DND-41 (cell line): ENCODE measurements around the gene SIL1.

ENCODE experiments used
- EZH2 ChIP-seq: IDR thresholded peaks from 3 replicates; pipeline ENCODE4 v1.6.1; 2012; ENCODE audit warnings: borderline replicate concordance, low read depth, mild to moderate bottlenecking, moderate library complexity, low read length, inconsistent platforms; ENCODE audit not compliant: severe bottlenecking
- TF ChIP-seq, protein P1 (sequence below): IDR thresholded peaks from 2 replicates; pipeline ENCODE4 v1.5.1; 2012; ENCODE audit warnings: borderline replicate concordance, low read length, moderate library complexity, mild to moderate bottlenecking; ENCODE audit not compliant: poor library complexity, severe bottlenecking; ENCODE audit errors: extremely low read depth

- TF ChIP-seq, protein P1, sequence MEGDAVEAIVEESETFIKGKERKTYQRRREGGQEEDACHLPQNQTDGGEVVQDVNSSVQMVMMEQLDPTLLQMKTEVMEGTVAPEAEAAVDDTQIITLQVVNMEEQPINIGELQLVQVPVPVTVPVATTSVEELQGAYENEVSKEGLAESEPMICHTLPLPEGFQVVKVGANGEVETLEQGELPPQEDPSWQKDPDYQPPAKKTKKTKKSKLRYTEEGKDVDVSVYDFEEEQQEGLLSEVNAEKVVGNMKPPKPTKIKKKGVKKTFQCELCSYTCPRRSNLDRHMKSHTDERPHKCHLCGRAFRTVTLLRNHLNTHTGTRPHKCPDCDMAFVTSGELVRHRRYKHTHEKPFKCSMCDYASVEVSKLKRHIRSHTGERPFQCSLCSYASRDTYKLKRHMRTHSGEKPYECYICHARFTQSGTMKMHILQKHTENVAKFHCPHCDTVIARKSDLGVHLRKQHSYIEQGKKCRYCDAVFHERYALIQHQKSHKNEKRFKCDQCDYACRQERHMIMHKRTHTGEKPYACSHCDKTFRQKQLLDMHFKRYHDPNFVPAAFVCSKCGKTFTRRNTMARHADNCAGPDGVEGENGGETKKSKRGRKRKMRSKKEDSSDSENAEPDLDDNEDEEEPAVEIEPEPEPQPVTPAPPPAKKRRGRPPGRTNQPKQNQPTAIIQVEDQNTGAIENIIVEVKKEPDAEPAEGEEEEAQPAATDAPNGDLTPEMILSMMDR, result no peak
- TF ChIP-seq EZH2, result no peak
Observed at GRCh38 chr5:138946241-138946623, 251.9 kb downstream of the SIL1 start.
